Cardiac muscle cell (in vitro differentiated cells and primary cell): ENCODE measurements around the gene ESYT1. TPM values are rescaled to one million over a fixed set of nuclear protein-coding genes. Genes with fewer than 3 reads are reported as not detected.

ENCODE experiments used
- DNase-seq, 2 donors: peaks; one replicate each; pipeline versions ENCODE4 v3.0.0 to v3.0.0-alpha.2; 2010 to 2017; ENCODE audit warnings: low read depth in 1 of 2, low spot score in 1 of 2
- H3K27ac ChIP-seq: fragments of 200-600 bp; sonication (generic); 2 replicates; pipeline ENCODE4 v1.5.1; 2016
- H3K27me3 ChIP-seq: fragments of 200-600 bp; sonication (generic); 2 replicates; pipeline ENCODE4 v1.6.0; 2016; ENCODE audit warnings: control low read depth
- H3K36me3 ChIP-seq: fragments of 200-600 bp; sonication (generic); 2 replicates; pipeline ENCODE4 v1.5.1; 2016; ENCODE audit warnings: control low read depth
- H3K4me1 ChIP-seq: fragments of 200-600 bp; sonication (generic); 2 replicates; pipeline ENCODE4 v1.8.1; 2017; ENCODE audit warnings: low read depth, mild to moderate bottlenecking, mixed run types
- H3K4me3 ChIP-seq: fragments of 200-600 bp; sonication (generic); 2 replicates; pipeline ENCODE4 v1.5.1; 2016; ENCODE audit warnings: mild to moderate bottlenecking
- H3K9me3 ChIP-seq: fragments of 200-600 bp; sonication (generic); 2 replicates; pipeline ENCODE4 v1.5.1; 2017; ENCODE audit warnings: low read depth, mild to moderate bottlenecking, control low read depth
- polyA plus RNA-seq: library from polyadenylated mRNA; unstranded; fragments of >200 nt; fragmentation: Nextera tagmentation; extraction: Ambion mirVana; gene quantifications from 2 replicates; pipeline ENCODE4 v1.2.1, GENCODE V29; 2016
- total RNA-seq: library from RNA; depleted of rRNA; stranded (reverse); fragments of >200 nt; gene quantifications from 2 replicates; pipeline ENCODE4 v1.2.3, GENCODE V29; 2016
- TF ChIP-seq, protein P1 (sequence below): IDR thresholded peaks from 2 replicates; pipeline ENCODE4 v1.5.1; 2012; ENCODE audit warnings: low read depth, mild to moderate bottlenecking, low read length

The ESYT1 gene
- total and polyA plus RNA-seq, 2 experiments from 2014 or later = 52.0 to 107 TPM

DNA sequence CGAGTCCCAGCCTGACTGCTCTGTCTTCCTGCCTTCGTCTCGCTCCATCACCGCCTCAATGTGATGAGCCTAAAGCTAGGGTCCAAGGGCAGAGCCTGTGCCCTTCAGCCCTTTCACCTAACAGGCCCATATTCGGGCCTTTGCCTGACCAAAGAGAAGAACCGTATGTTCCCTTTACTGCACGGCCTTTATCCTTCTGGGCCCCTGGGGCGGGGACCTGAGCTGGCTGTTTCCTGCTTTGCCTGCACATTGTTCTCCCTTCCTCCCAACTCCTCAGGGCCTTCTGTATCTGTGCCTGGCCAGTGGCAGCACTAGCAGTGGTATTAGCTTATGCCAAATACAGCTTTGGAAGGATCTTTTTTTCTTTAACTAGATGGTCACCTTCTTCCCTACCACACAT lies 15.8 kb downstream of the ESYT1 start:
- H3K27ac ChIP-seq = no peak overlapping the region
- no peak overlapping the region for H3K4me3 ChIP-seq
- H3K4me1 ChIP-seq = no peaks in the 10 kb centered on the region
- TF ChIP-seq, protein P1, sequence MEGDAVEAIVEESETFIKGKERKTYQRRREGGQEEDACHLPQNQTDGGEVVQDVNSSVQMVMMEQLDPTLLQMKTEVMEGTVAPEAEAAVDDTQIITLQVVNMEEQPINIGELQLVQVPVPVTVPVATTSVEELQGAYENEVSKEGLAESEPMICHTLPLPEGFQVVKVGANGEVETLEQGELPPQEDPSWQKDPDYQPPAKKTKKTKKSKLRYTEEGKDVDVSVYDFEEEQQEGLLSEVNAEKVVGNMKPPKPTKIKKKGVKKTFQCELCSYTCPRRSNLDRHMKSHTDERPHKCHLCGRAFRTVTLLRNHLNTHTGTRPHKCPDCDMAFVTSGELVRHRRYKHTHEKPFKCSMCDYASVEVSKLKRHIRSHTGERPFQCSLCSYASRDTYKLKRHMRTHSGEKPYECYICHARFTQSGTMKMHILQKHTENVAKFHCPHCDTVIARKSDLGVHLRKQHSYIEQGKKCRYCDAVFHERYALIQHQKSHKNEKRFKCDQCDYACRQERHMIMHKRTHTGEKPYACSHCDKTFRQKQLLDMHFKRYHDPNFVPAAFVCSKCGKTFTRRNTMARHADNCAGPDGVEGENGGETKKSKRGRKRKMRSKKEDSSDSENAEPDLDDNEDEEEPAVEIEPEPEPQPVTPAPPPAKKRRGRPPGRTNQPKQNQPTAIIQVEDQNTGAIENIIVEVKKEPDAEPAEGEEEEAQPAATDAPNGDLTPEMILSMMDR = no peak
- no peaks in the 10 kb centered on the region for H3K27me3 ChIP-seq
- no peak for DNase-seq
- peaks cover 28% of the 10 kb centered on the region for H3K36me3 ChIP-seq
- H3K9me3 ChIP-seq = no peaks in the 10 kb centered on the region

DNA sequence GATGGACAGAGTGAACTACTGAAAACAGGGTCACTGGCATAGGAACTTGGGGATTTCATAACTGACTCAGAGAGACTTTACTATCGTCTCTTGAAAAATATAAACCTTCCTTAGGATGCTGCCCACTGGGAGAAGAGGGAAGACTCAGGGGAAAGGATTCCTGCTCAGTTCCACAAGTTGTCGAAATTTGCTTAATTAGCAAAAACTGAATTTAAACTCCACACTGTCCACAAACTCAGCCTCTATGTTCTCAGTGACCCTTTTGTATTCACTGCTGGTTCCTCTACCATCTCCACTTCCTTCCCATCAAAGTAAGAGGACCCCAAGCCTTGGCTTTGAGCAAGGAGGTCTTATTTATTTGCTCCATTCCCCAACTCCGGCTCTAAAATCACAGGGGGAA lies 17.1 kb downstream of the ESYT1 start:
- H3K27ac ChIP-seq = no peak overlapping the region
- H3K27me3 ChIP-seq = no peaks in the 10 kb centered on the region
- no peaks in the 10 kb centered on the region for H3K9me3 ChIP-seq
- peaks cover 28% of the 10 kb centered on the region for H3K36me3 ChIP-seq
- TF ChIP-seq, protein P1 = no peak
- H3K4me1 ChIP-seq = no peaks in the 10 kb centered on the region
- DNase-seq = no peak
- H3K4me3 ChIP-seq = no peak overlapping the region

DNA sequence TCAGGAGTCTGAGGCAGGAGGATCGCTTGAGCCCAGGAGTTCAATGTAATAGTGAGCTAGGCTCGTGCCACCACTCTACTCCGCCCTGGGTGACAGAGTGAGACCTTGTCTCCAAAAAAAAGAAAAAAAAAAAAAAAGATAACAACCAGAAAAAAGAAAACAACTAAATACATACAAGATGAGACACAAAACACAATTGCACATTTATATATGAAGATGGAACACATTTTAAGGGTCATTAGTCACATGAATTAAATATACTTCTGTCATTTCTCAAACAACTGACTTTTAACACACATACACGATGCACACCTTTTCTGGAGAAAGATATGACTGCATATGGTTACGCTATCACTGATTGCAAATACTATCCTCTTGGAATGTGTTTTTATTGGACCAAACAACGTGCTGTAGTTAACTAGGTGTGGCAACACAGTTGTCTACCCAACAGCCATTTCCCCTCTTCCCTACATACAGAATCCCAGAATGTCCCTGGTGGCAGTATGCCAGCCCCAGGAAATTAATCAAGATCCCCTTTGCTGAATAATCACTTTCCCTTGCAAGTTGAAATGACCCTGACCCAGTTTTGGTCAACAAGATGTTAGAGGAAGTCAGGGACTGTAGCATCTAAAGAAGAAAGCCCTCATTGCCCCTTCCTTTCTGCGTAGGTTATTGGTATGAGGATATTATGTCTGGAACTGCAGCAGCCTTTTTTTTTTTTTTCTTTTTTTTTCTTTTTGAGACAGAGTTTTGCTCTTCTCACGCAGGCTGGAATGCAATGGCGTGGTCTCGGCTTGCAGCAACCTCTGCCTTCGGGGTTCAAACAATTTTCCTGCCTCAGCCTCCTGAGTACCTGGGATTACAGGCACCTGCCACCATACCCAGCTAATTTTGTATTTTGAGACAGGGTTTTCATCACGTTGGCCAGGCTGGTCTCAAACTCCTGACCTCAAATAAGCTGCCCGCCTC lies 18.7 kb downstream of the ESYT1 start:
- H3K9me3 ChIP-seq = no peaks in the 10 kb centered on the region
- no peaks in the 10 kb centered on the region for H3K4me1 ChIP-seq
- no peaks in the 10 kb centered on the region for H3K27me3 ChIP-seq
- TF ChIP-seq, protein P1 = no peak
- H3K27ac ChIP-seq = no peak overlapping the region
- no peak overlapping the region for H3K4me3 ChIP-seq
- H3K36me3 ChIP-seq = peaks cover 28% of the 10 kb centered on the region
- peak in 1 of 2 donors; percentile 56 for DNase-seq

DNA sequence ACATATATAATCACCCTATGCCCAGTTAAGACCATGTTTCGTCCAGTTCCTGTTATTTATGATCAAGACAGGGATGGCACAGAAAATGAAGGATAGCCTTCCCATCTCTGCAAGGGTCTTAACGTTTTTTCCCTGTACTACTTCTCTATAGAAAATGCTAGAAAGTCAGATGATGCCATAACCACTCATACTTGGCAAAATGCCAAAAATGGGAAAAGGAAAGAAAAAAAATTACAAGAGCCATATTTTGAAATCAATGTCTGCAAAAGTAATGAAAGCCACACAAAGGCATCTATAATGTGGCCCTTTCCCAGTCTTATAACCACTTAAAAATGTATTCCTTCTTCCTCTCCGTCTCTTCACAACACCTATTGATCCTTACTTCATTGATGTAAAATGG lies 22.5 kb downstream of the ESYT1 start:
- Histone ChIP-seq H3K27ac (no peak overlapping the region), H3K27me3 (no peaks in the 10 kb centered on the region), H3K9me3 (no peaks in the 10 kb centered on the region), H3K4me3 (no peak overlapping the region), H3K4me1 (peaks cover 6% of the 10 kb centered on the region), H3K36me3 (peaks cover 9% of the 10 kb centered on the region)
- peak in 1 of 2 donors; percentile 62 for DNase-seq
- TF ChIP-seq, protein P1 = no peak

DNA sequence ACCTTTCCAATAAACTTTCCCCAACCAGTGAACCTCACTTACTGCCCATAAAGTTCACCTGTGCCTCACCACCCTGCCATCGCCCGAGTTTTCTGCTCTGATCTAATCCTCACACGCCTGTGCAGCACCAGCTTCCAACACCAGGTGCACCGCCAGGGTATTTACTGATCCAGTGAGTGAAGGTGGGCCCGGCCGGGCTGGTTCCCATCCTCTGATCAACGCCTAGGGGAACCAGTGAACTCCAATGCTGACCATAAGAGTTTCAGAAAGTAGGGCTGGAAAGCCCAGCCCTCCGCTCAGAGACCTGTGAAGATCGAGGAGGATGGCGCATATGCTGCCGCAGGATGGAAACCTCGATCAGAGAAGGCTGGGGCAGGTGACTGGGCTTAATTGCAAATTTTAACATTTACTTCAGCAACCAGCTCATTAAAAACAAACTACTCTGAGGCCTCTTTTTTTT lies 23.6 kb downstream of the ESYT1 start:
- DNase-seq = peak in 1 of 2 donors; percentile 41
- Histone ChIP-seq H3K9me3 (no peaks in the 10 kb centered on the region), H3K4me3 (peak overlapping the region; percentile 79), H3K27me3 (no peaks in the 10 kb centered on the region), H3K27ac (peak overlapping the region; percentile 82), H3K36me3 (peaks cover 9% of the 10 kb centered on the region), H3K4me1 (peaks cover 6% of the 10 kb centered on the region)
- TF ChIP-seq, protein P1 = peak; percentile 23
